ENCODE data around the gene SWSAP1. TPM values are rescaled to one million over a fixed set of nuclear protein-coding genes. Genes with fewer than 3 reads are reported as not detected.
"Not testable (repeated sequence)": the region's sequence is repeated elsewhere in the genome, so short reads cannot be mapped to it uniquely, and the experiment has no call there.

Gene SWSAP1
- total RNA-seq, 1 experiment from 2014 or later = 3.9 TPM

DNA sequence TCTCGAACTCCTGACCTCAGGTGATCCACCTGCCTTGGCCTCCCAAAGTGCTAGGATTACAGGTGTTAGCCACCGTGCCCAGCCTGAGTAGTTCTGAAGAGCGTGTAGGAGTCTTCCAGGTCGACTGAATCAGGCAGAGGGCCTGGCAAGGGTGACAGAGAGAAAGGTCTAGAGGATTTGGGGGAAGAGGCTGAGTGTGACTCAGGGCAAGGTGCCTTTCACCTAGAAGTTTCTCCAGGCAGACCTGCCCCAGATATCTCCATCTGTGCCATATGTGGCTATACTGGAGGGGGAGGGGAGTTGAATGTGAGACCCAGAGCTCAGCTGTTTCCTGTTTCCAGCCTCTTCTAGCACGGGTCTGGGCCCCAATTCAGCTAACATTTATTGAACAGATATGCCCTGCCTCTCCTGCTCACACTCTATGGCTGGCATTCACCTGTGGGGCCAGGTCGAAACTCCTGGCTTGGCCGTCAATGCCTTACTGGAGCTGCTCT is 26.9 kb upstream of the SWSAP1 start:
- Histone ChIP-seq H3K27me3 (replicated peaks; ENCODE audit: control insufficient read depth, insufficient read depth, low read length) (no peaks in the 10 kb centered on the region), H3K4me1 (peaks cover 17% of the 10 kb centered on the region), H3K9me3 (no peaks in the 10 kb centered on the region), H3K36me3 (ENCODE audit: control insufficient read depth, insufficient read depth, low read length) (no peaks in the 10 kb centered on the region), H3K4me3 (ENCODE audit: low read depth, low read length) (no peak overlapping the region)
- Mint-ChIP-seq H3K36me3 (ENCODE audit: insufficient read depth, unreplicated experiment) (peaks cover 10% of the 10 kb centered on the region), H3K9me3 (ENCODE audit: unreplicated experiment) (no peaks in the 10 kb centered on the region), H3K4me1 (ENCODE audit: low read depth, unreplicated experiment) (peaks cover 29% of the 10 kb centered on the region), H3K4me3 (ENCODE audit: unreplicated experiment) (peak overlapping the region; percentile 94), H3K27ac (ENCODE audit: unreplicated experiment) (peak overlapping the region; percentile 92), H3K27me3 (ENCODE audit: insufficient read depth, unreplicated experiment) (no peaks in the 10 kb centered on the region)
- POLR2A ChIA-PET = no interaction called here
- TF ChIP-seq, protein P1, sequence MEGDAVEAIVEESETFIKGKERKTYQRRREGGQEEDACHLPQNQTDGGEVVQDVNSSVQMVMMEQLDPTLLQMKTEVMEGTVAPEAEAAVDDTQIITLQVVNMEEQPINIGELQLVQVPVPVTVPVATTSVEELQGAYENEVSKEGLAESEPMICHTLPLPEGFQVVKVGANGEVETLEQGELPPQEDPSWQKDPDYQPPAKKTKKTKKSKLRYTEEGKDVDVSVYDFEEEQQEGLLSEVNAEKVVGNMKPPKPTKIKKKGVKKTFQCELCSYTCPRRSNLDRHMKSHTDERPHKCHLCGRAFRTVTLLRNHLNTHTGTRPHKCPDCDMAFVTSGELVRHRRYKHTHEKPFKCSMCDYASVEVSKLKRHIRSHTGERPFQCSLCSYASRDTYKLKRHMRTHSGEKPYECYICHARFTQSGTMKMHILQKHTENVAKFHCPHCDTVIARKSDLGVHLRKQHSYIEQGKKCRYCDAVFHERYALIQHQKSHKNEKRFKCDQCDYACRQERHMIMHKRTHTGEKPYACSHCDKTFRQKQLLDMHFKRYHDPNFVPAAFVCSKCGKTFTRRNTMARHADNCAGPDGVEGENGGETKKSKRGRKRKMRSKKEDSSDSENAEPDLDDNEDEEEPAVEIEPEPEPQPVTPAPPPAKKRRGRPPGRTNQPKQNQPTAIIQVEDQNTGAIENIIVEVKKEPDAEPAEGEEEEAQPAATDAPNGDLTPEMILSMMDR (IDR thresholded peaks at IDR 0.05; ENCODE audit: insufficient read depth in 1 of 2, low read depth in 1 of 2, low read length in 1 of 2, severe bottlenecking in 1 of 2, unreplicated experiment in 1 of 2) = no peak
- CTCF ChIA-PET = interaction anchor here (2.1 to 3.5 kb wide), 2 partner anchors 34 to 54 kb away, joined by 13 to 22 read pairs; no protein-coding TSS in a partner anchor
- intact Hi-C loops (cut with micrococcal nuclease; ENCODE audit: unreplicated experiment) = loop anchor here (2.0 kb wide), 1 partner anchor 27 kb away; the partner anchor contains the start of gene SWSAP1
- no peak for DNase-seq
- BruUV-seq (replicated peaks) = no TSS peak

DNA sequence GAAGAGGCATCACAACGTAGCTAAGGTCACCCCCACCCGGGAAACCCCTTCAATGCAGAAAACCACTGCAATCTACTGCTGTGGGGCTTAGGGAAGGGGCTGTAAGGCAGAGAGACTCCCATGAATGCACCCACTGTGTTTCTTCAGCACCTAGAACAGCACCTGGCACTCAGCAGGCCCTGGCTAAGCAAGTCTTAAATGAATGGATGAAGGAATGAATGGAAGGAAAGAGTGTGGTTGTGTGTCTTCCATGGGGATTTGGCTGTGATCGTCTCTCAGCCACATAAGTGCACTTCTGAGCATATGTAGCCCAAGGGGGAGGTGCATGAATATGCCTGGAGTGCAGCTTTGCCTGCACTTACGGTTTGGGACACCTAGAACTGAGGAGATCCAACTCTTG is 25.3 kb upstream of the SWSAP1 start:
- DNase-seq = no peak
- ChIA-PET CTCF (no interaction called here), POLR2A (no interaction called here)
- no peaks in the 10 kb centered on the region for H3K36me3 ChIP-seq (ENCODE audit: control insufficient read depth, insufficient read depth, low read length)
- Mint-ChIP-seq H3K36me3 (ENCODE audit: insufficient read depth, unreplicated experiment) (peaks cover 10% of the 10 kb centered on the region), H3K4me1 (ENCODE audit: low read depth, unreplicated experiment) (peaks cover 28% of the 10 kb centered on the region), H3K27ac (ENCODE audit: unreplicated experiment) (no peak overlapping the region), H3K4me3 (ENCODE audit: unreplicated experiment) (no peak overlapping the region), H3K27me3 (ENCODE audit: insufficient read depth, unreplicated experiment) (no peaks in the 10 kb centered on the region), H3K9me3 (ENCODE audit: unreplicated experiment) (no peaks in the 10 kb centered on the region)
- H3K4me3 ChIP-seq (ENCODE audit: low read depth, low read length) = no peak overlapping the region
- intact Hi-C loops (cut with micrococcal nuclease; ENCODE audit: unreplicated experiment) = no loop called here
- H3K27me3 ChIP-seq (replicated peaks; ENCODE audit: control insufficient read depth, insufficient read depth, low read length) = no peaks in the 10 kb centered on the region
- TF ChIP-seq, protein P1 (IDR thresholded peaks at IDR 0.05; ENCODE audit: insufficient read depth in 1 of 2, low read depth in 1 of 2, low read length in 1 of 2, severe bottlenecking in 1 of 2, unreplicated experiment in 1 of 2) = no peak
- peaks cover 14% of the 10 kb centered on the region for H3K4me1 ChIP-seq
- no peaks in the 10 kb centered on the region for H3K9me3 ChIP-seq
- BruUV-seq (replicated peaks) = no TSS peak

DNA sequence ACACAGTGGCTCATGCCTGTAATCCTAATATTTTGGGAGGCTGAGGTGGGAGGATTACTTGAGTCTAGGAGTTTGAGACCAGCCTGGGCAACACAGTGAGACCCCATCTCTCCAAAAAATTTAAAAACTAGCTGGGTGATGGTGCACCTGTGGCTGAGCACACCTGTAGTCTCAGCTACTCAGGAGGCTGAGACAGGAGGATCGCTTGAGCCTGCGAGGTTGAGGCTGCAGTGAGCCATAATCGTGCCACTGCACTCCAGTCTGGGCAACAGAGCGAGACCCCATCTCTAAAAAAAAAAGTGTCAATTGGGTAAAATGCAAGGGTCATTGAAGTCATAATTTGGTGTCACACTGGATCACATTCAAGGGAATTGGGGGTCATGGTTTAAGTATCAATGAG is 20.4 kb upstream of the SWSAP1 start:
- H3K36me3 ChIP-seq (ENCODE audit: control insufficient read depth, insufficient read depth, low read length); DNase-seq; BruUV-seq (replicated peaks): not testable (repeated sequence)

More for the DNA sequence above, 20.4 kb upstream of the SWSAP1 start:
- H3K36me3 Mint-ChIP-seq (ENCODE audit: insufficient read depth, unreplicated experiment) = peaks cover 11% of the 10 kb centered on the region
- intact Hi-C loops (cut with micrococcal nuclease; ENCODE audit: unreplicated experiment); H3K27me3 ChIP-seq (replicated peaks; ENCODE audit: control insufficient read depth, insufficient read depth, low read length); H3K4me1 ChIP-seq; H3K27me3 Mint-ChIP-seq (ENCODE audit: insufficient read depth, unreplicated experiment); H3K9me3 ChIP-seq; H3K27ac Mint-ChIP-seq (ENCODE audit: unreplicated experiment); POLR2A ChIA-PET; H3K4me3 ChIP-seq (ENCODE audit: low read depth, low read length); H3K9me3 Mint-ChIP-seq (ENCODE audit: unreplicated experiment); H3K4me1 Mint-ChIP-seq (ENCODE audit: low read depth, unreplicated experiment); H3K4me3 Mint-ChIP-seq (ENCODE audit: unreplicated experiment): not testable (repeated sequence)
- CTCF ChIA-PET = interaction anchor here (1.1 kb wide), 1 partner anchor 60 kb away, joined by 3 read pairs; no protein-coding TSS in a partner anchor

All from Caco-2 (cell line).